ENCODE results near the gene ONECUT3.

Gene ONECUT3

DNA sequence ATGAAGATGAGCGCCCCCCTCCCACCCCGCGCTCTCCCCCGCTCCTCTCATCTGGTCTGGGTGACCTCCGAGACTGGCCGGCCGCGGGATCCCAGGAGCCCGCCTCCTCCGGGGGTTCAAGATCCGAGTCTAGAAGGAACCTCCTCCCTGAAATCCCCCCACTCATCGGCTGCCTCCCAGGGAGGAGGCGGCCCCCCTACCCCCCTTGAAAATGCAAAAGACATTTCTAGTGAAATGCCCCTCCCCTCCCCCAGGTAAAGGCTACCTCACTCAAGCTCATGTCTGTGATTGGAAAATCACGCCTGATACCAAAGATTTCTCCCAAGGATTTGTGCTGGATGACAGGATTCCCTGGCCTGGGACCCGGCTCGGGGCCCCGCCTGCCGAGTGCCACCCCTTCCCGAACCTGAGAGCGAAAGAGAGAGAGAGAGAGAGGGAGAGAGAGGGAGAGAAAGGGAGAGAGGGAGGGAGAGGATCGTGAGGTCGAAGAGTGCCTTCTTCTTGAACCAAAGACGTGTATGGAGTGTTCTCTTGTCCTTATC lies 23.4 kb downstream of the ONECUT3 start:
- peaks cover 99% of the 10 kb centered on the region for H3K27me3 Mint-ChIP-seq (ENCODE audit: low read depth, poor library complexity)
- no peaks in the 10 kb centered on the region for H3K4me1 Mint-ChIP-seq
- peaks cover 4% of the 10 kb centered on the region for H3K36me3 Mint-ChIP-seq (ENCODE audit: low read depth)
- no peak overlapping the region for H3K27ac Mint-ChIP-seq
- DNase-seq: no peak
- TF ChIP-seq, protein P1, sequence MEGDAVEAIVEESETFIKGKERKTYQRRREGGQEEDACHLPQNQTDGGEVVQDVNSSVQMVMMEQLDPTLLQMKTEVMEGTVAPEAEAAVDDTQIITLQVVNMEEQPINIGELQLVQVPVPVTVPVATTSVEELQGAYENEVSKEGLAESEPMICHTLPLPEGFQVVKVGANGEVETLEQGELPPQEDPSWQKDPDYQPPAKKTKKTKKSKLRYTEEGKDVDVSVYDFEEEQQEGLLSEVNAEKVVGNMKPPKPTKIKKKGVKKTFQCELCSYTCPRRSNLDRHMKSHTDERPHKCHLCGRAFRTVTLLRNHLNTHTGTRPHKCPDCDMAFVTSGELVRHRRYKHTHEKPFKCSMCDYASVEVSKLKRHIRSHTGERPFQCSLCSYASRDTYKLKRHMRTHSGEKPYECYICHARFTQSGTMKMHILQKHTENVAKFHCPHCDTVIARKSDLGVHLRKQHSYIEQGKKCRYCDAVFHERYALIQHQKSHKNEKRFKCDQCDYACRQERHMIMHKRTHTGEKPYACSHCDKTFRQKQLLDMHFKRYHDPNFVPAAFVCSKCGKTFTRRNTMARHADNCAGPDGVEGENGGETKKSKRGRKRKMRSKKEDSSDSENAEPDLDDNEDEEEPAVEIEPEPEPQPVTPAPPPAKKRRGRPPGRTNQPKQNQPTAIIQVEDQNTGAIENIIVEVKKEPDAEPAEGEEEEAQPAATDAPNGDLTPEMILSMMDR (IDR thresholded peaks at IDR 0.05): no peak
- H3K9me3 Mint-ChIP-seq: peaks cover 60% of the 10 kb centered on the region
- H3K4me3 Mint-ChIP-seq: no peak overlapping the region

- TF ChIP-seq, protein P1 (IDR thresholded peaks at IDR 0.05): no peak
- peaks cover 4% of the 10 kb centered on the region for H3K36me3 Mint-ChIP-seq (ENCODE audit: low read depth)
- no peak overlapping the region for H3K27ac Mint-ChIP-seq
- no peaks in the 10 kb centered on the region for H3K4me1 Mint-ChIP-seq
- no peak for DNase-seq
- peaks cover 100% of the 10 kb centered on the region for H3K27me3 Mint-ChIP-seq (ENCODE audit: low read depth, poor library complexity)
- H3K4me3 Mint-ChIP-seq: no peak overlapping the region
- H3K9me3 Mint-ChIP-seq: peaks cover 62% of the 10 kb centered on the region
Measured at GRCh38 chr19:1777149-1777548, 23.8 kb downstream of the ONECUT3 start.

- Mint-ChIP-seq H3K4me3 (no peak overlapping the region), H3K36me3 (ENCODE audit: low read depth) (peaks cover 4% of the 10 kb centered on the region), H3K27ac (no peak overlapping the region), H3K4me1 (no peaks in the 10 kb centered on the region), H3K9me3 (peaks cover 56% of the 10 kb centered on the region), H3K27me3 (ENCODE audit: low read depth, poor library complexity) (peaks cover 100% of the 10 kb centered on the region)
- DNase-seq: no peak
- TF ChIP-seq, protein P1 (IDR thresholded peaks at IDR 0.05): no peak
Measured at GRCh38 chr19:1779574-1779973, 26.3 kb downstream of the ONECUT3 start.

DNA sequence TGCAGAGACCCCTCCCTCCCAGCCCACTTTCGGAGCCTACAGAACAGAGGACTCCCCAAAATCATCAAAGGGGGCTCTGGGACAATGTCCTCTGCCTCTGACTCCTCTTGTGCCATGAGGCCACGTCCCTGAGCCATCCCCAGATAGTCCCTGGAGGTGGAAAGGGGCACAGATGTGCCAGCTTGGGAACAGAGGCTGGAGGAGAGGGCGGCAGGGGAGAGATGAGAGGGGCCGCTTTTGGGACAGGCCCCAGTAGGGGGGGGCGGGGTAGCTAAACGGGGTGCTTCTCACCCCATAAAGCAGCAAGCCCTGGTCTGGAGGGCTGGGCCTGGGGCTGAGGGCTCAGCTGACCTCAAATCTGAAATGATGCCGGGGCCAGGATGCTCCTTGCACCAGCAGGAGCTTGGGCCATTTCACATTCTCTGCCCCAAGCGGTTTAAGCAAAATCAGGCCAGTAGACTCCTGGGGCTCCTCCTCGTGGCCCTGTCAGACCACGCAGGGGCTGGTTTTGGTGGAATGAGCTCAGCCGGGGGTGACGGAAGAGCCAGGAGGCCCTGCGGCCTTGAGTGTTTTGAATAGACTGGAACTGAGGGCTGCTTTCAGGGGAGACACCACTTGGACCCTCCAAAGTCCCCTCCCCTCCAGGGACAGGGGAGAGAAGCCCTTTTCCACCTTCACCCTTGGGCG lies 27.1 kb downstream of the ONECUT3 start:
- Mint-ChIP-seq H3K36me3 (ENCODE audit: low read depth) (peaks cover 4% of the 10 kb centered on the region), H3K4me3 (no peak overlapping the region), H3K9me3 (peaks cover 51% of the 10 kb centered on the region), H3K27me3 (ENCODE audit: low read depth, poor library complexity) (peaks cover 100% of the 10 kb centered on the region), H3K27ac (no peak overlapping the region), H3K4me1 (no peaks in the 10 kb centered on the region)
- no peak for DNase-seq
- TF ChIP-seq, protein P1 (IDR thresholded peaks at IDR 0.05): no peak

- peaks cover 100% of the 10 kb centered on the region for H3K27me3 Mint-ChIP-seq (ENCODE audit: low read depth, poor library complexity)
- no peak for DNase-seq
- H3K27ac Mint-ChIP-seq: no peak overlapping the region
- H3K4me3 Mint-ChIP-seq: no peak overlapping the region
- no peaks in the 10 kb centered on the region for H3K36me3 Mint-ChIP-seq (ENCODE audit: low read depth)
- peaks cover 33% of the 10 kb centered on the region for H3K9me3 Mint-ChIP-seq
- TF ChIP-seq, protein P1 (IDR thresholded peaks at IDR 0.05): no peak
- H3K4me1 Mint-ChIP-seq: no peaks in the 10 kb centered on the region
Measured at GRCh38 chr19:1782521-1782920, 29.2 kb downstream of the ONECUT3 start.

- no peaks in the 10 kb centered on the region for H3K4me1 Mint-ChIP-seq
- TF ChIP-seq, protein P1 (IDR thresholded peaks at IDR 0.05): no peak
- no peak overlapping the region for H3K4me3 Mint-ChIP-seq
- peaks cover 33% of the 10 kb centered on the region for H3K9me3 Mint-ChIP-seq
- H3K36me3 Mint-ChIP-seq (ENCODE audit: low read depth): no peaks in the 10 kb centered on the region
- peaks cover 100% of the 10 kb centered on the region for H3K27me3 Mint-ChIP-seq (ENCODE audit: low read depth, poor library complexity)
- DNase-seq: no peak
- no peak overlapping the region for H3K27ac Mint-ChIP-seq
Measured at GRCh38 chr19:1783354-1783753, 30.0 kb downstream of the ONECUT3 start.

Measured in nephron progenitor cell (in vitro differentiated cells).